ENCODE measurements around the gene CNGA1.
A peak's percentile ranks its signal among the peaks of the same experiment; 100 is the strongest.
"Not testable (repeated sequence)": the region's sequence is repeated elsewhere in the genome, so short reads cannot be mapped to it uniquely, and the experiment has no call there.

The CNGA1 gene

GRCh38 chr4:47968847-47969246 lies 47.6 kb downstream of the CNGA1 start:
- DNase-seq (ENCODE audit: low read depth): no peak

GRCh38 chr4:47954677-47955076 lies 61.8 kb downstream of the CNGA1 start:
- no peak for DNase-seq (ENCODE audit: low read depth)

GRCh38 chr4:47954245-47954644 lies 62.2 kb downstream of the CNGA1 start:
- no peak for DNase-seq (ENCODE audit: low read depth)

GRCh38 chr4:47945930-47946726 lies 70.4 kb downstream of the CNGA1 start:
- DNase-seq (ENCODE audit: low read depth): no peak

- DNase-seq (ENCODE audit: low read depth): no peak
These were observed 74.2 kb downstream of the CNGA1 start for GRCh38 chr4:47942081-47942819.

- no peak for DNase-seq (ENCODE audit: low read depth)
These were observed 77.0 kb downstream of the CNGA1 start for GRCh38 chr4:47939456-47939855.

- DNase-seq (ENCODE audit: low read depth): no peak
These were observed 80.1 kb downstream of the CNGA1 start for GRCh38 chr4:47936336-47936735.

GRCh38 chr4:47933840-47934239 lies 82.6 kb downstream of the CNGA1 start:
- peak; percentile 64 for DNase-seq (ENCODE audit: low read depth)

GRCh38 chr4:47930971-47931804 lies 85.3 kb downstream of the CNGA1 start:
- peak; percentile 52 for DNase-seq (ENCODE audit: low read depth)

GRCh38 chr4:47929682-47930201 lies 86.7 kb downstream of the CNGA1 start:
- no peak for DNase-seq (ENCODE audit: low read depth)

GRCh38 chr4:47926667-47927258 lies 89.7 kb downstream of the CNGA1 start:
- peak; percentile 67 for DNase-seq (ENCODE audit: low read depth)

GRCh38 chr4:47923261-47923608 lies 93.2 kb downstream of the CNGA1 start:
- DNase-seq (ENCODE audit: low read depth): not testable (repeated sequence)

GRCh38 chr4:47922436-47923260 lies 93.8 kb downstream of the CNGA1 start:
- DNase-seq (ENCODE audit: low read depth): not testable (repeated sequence)

- not testable (repeated sequence) for DNase-seq (ENCODE audit: low read depth)
These were observed 99.3 kb downstream of the CNGA1 start for GRCh38 chr4:47917163-47917562.

GRCh38 chr4:47915378-47915777 lies 101.1 kb downstream of the CNGA1 start:
- no peak for DNase-seq (ENCODE audit: low read depth)

GRCh38 chr4:47914926-47915237 lies 101.6 kb downstream of the CNGA1 start:
- DNase-seq (ENCODE audit: low read depth): no peak

- DNase-seq (ENCODE audit: low read depth): peak; percentile 96
These were observed 102.1 kb downstream of the CNGA1 start, which contains the start of gene NFXL1 for GRCh38 chr4:47914220-47914925. NFXL1 (minus strand) TSS chr4:47914583; CDS start chr4:47914203, 380 bp downstream.

GRCh38 chr4:47913861-47914219 lies 102.6 kb downstream of the CNGA1 start:
- peak; percentile 38 for DNase-seq (ENCODE audit: low read depth)

GRCh38 chr4:47913330-47913729 lies 103.2 kb downstream of the CNGA1 start:
- peak; percentile 44 for DNase-seq (ENCODE audit: low read depth)

GRCh38 chr4:47907089-47907646 lies 109.3 kb downstream of the CNGA1 start:
- no peak for DNase-seq (ENCODE audit: low read depth)

Data from ELR (cell line).